ENCODE results near the gene SLC37A1. TPM values are rescaled to one million over a fixed set of nuclear protein-coding genes. Genes with fewer than 3 reads are reported as not detected.

SLC37A1 gene
- total RNA-seq, 1 experiment from 2014 or later = 37.7 TPM

GRCh38 chr21:42540396-42540795 is 26.7 kb downstream of the SLC37A1 start:
- Histone ChIP-seq H3K27me3 (ENCODE audit: insufficient read depth, low read length) (no peaks in the 10 kb centered on the region), H2AFZ (ENCODE audit: low read length) (no peak overlapping the region), H2BK12ac (ENCODE audit: insufficient read length, low read depth, low read length) (no peak overlapping the region), H2BK5ac (ENCODE audit: insufficient read length, low read length) (no peak overlapping the region), H4K5ac (ENCODE audit: insufficient read length, low read depth, low read length) (no peak overlapping the region), H3K4ac (ENCODE audit: low read depth, low read length) (no peak overlapping the region), H3K4me1 (ENCODE audit: insufficient read depth, low read length) (peaks cover 2% of the 10 kb centered on the region; the same call in 1 of the 2 replicates), H2BK120ac (ENCODE audit: low read depth, low read length, poor library complexity, severe bottlenecking) (no peak overlapping the region), H2BK15ac (ENCODE audit: low read depth, low read length) (no peak overlapping the region), H3K27ac (ENCODE audit: insufficient read length, low read depth, low read length) (no peak overlapping the region), H4K20me1 (ENCODE audit: control insufficient read depth, insufficient read depth, insufficient read length) (no peaks in the 10 kb centered on the region), H3T11ph (ENCODE audit: low read length) (no peak overlapping the region), H3K9ac (ENCODE audit: extremely low read depth, insufficient read length, low read length) (no peak overlapping the region), H3K56ac (ENCODE audit: insufficient read length, low read depth, low read length) (no peak overlapping the region), H3K9me3 (ENCODE audit: control insufficient read depth, low read depth, low read length) (no peaks in the 10 kb centered on the region), H3K23ac (ENCODE audit: insufficient read length, low read depth, low read length) (no peak overlapping the region), H4K8ac (replicated peaks; ENCODE audit: insufficient read length, low read depth, low read length) (no peak overlapping the region), H2AK5ac (ENCODE audit: insufficient read length, low read length) (no peak overlapping the region), H4K91ac (ENCODE audit: insufficient read length, low read depth, low read length) (no peak overlapping the region), H3K18ac (ENCODE audit: insufficient read length, low read depth, low read length) (no peak overlapping the region), H2BK20ac (ENCODE audit: low read depth, low read length, poor library complexity, severe bottlenecking) (no peak overlapping the region), H3K79me2 (ENCODE audit: insufficient read depth, low read length) (no peaks in the 10 kb centered on the region), H3K23me2 (ENCODE audit: insufficient read length, low read depth, low read length, poor library complexity, severe bottlenecking) (no peaks in the 10 kb centered on the region), H3K14ac (ENCODE audit: insufficient read depth, low read length) (no peak overlapping the region), H3K4me2 (ENCODE audit: insufficient read depth, insufficient read length, low read length) (no peak overlapping the region), H3K79me1 (ENCODE audit: insufficient read depth, low read depth, low read length, poor library complexity, severe bottlenecking) (no peaks in the 10 kb centered on the region)
- Mint-ChIP-seq H3K4me3 (no peak overlapping the region), H3K9me3 (no peaks in the 10 kb centered on the region), H3K36me3 (ENCODE audit: insufficient read depth in 1 of 3, low read depth in 3 of 3) (peaks cover 3 to 69% (median 36%) of the 10 kb centered on the region in 3 experiments; a peak in 6 of 7 replicates), H3K27ac (peak overlapping the region; percentile 30 to 86 (median 75); a peak in 2 of 7 replicates), H3K4me1 (peaks cover 14 to 16% of the 10 kb centered on the region in 2 experiments), H3K27me3 (ENCODE audit: low read depth) (no peaks in the 10 kb centered on the region)
- WGBS (ENCODE audit: extremely low coverage, insufficient read length, low lambda C conversion rate) = no CpG with 5 or more reads among the region's 8 CpGs
- TF ChIP-seq CTCF (conservative IDR thresholded peaks at IDR 0.05) = no peak
- DNase-seq = no peak
